Lung (tissue), 12 donors: ENCODE results near the gene USP47. TPM values are rescaled to one million over a fixed set of nuclear protein-coding genes. Genes with fewer than 3 reads are reported as not detected.

Source experiments
- ATAC-seq: fragments of 200-7000 bp; cut with Tn5 transposase; one replicate; pipeline ENCODE4 v1.9.1; 2020; ENCODE audit warnings: moderate number of reproducible peaks; ENCODE audit not compliant: insufficient read depth, low FRiP score
- DNase-seq, 3 donors: peaks; one replicate each; pipeline ENCODE4 v3.0.0-alpha.2; 2013 to 2017
- H3K27ac ChIP-seq, 2 donors: one replicate each; pipeline ENCODE4 v1.5.1; 2013; ENCODE audit warnings: mild to moderate bottlenecking in 2 of 2, moderate library complexity in 2 of 2, control low read depth in 1 of 2, inconsistent platforms in 1 of 2, low read depth in 1 of 2, low read length in 1 of 2
- H3K27me3 ChIP-seq, 3 donors: one replicate each; pipeline ENCODE4 v1.5.1; 2013; ENCODE audit warnings: low read length in 2 of 3; ENCODE audit not compliant: control insufficient read depth in 3 of 3, insufficient read depth in 3 of 3
- H3K36me3 ChIP-seq, 4 donors: one replicate each; pipeline ENCODE4 v1.5.1; 2013; ENCODE audit warnings: low read length in 4 of 4, mild to moderate bottlenecking in 1 of 4, moderate library complexity in 1 of 4; ENCODE audit not compliant: control insufficient read depth in 4 of 4, insufficient read depth in 4 of 4
- H3K4me1 ChIP-seq, 5 donors: one replicate each; pipeline ENCODE4 v1.5.1; 2013; ENCODE audit warnings: low read length in 5 of 5, mild to moderate bottlenecking in 2 of 5, moderate library complexity in 1 of 5; ENCODE audit not compliant: control insufficient read depth in 5 of 5, insufficient read depth in 5 of 5
- H3K4me3 ChIP-seq: one replicate; pipeline ENCODE4 v1.5.1; 2013; ENCODE audit warnings: mild to moderate bottlenecking, control low read depth, moderate library complexity
- H3K9ac ChIP-seq, 2 donors: one replicate each; pipeline ENCODE4 v1.5.1; 2013; ENCODE audit warnings: low read length in 2 of 2, control low read depth in 1 of 2; ENCODE audit not compliant: insufficient read depth in 1 of 2
- H3K9me3 ChIP-seq, 4 donors: one replicate each; pipeline ENCODE4 v1.5.1; 2013; ENCODE audit warnings: low read length in 3 of 4, mild to moderate bottlenecking in 1 of 4, moderate library complexity in 1 of 4; ENCODE audit not compliant: control insufficient read depth in 4 of 4, insufficient read depth in 3 of 4
- WGBS, 2 donors: extraction: QIAGEN DNeasy Blood & Tissue Kit; methylation state at CpG; one replicate each; pipeline ENCODE4 v1.1.7; 2013; 5-methylcytosine and 5-hydroxymethylcytosine counted together
- polyA plus RNA-seq, 2 donors: library from polyadenylated mRNA; stranded (reverse); fragments of 200-250 nt; gene quantifications; one replicate each; pipeline ENCODE4 v1.2.1, GENCODE V29; 2013
- total RNA-seq, 2 donors: library from RNA; depleted of rRNA in 1 of 2; stranded (reverse); fragments of >200 nt in 1 of 2; gene quantifications; one replicate each; pipeline ENCODE4 v1.2.1, GENCODE V29; 2014 to 2021
- TF ChIP-seq, protein P1 (sequence below): IDR thresholded peaks from 2 replicates; pipeline ENCODE4 v1.5.1; 2012; ENCODE audit warnings: mild to moderate bottlenecking; ENCODE audit errors: control extremely low read depth, extremely low read depth
- donor health status: control.
- donor health status: control.
- donor health status: Bipolar disorder and iron deficiency.
- donor health status: healthy.
- donor health status: DM: yes; HTN: yes; CAD: no.

Gene USP47
- total and polyA plus RNA-seq, 4 donors = 20.4 to 183 (median 31.9) TPM

DNA sequence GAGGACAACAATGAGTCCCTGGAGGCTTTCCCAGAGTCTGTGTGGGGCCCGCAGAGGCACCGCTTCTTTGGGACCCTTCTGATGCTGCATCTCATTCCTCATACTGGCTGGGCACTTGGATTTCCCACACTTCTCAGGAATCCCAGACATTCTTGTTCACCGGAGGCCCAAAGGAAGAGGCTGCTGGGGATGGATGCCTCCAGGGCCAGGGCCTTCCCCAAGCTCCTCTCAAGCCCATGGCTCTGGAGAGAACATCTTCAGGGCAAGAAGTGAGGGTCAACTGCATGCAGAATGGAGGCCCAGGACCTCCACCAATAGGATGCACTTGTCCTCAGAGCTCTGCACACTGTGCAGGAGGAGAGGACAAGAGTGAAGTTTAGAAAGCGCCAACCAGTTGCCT, 132.1 kb downstream of the USP47 start:
- H3K36me3 ChIP-seq = peaks cover 0 to 10% (median 2%) of the 10 kb centered on the region in 4 donors
- peaks cover 32 to 51% (median 49%) of the 10 kb centered on the region in 5 donors for H3K4me1 ChIP-seq
- TF ChIP-seq, protein P1, sequence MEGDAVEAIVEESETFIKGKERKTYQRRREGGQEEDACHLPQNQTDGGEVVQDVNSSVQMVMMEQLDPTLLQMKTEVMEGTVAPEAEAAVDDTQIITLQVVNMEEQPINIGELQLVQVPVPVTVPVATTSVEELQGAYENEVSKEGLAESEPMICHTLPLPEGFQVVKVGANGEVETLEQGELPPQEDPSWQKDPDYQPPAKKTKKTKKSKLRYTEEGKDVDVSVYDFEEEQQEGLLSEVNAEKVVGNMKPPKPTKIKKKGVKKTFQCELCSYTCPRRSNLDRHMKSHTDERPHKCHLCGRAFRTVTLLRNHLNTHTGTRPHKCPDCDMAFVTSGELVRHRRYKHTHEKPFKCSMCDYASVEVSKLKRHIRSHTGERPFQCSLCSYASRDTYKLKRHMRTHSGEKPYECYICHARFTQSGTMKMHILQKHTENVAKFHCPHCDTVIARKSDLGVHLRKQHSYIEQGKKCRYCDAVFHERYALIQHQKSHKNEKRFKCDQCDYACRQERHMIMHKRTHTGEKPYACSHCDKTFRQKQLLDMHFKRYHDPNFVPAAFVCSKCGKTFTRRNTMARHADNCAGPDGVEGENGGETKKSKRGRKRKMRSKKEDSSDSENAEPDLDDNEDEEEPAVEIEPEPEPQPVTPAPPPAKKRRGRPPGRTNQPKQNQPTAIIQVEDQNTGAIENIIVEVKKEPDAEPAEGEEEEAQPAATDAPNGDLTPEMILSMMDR = no peak
- H3K9ac ChIP-seq = no peak overlapping the region
- H3K4me3 ChIP-seq = no peak overlapping the region
- ATAC-seq = no peak
- H3K27me3 ChIP-seq = no peaks in the 10 kb centered on the region
- DNase-seq = no peak
- WGBS, 2 donors = 76 to 92% methylated on average over 4 of the region's 4 CpGs
- peak overlapping the region; percentile 82 to 86 for H3K27ac ChIP-seq
- H3K9me3 ChIP-seq = no peaks in the 10 kb centered on the region

DNA sequence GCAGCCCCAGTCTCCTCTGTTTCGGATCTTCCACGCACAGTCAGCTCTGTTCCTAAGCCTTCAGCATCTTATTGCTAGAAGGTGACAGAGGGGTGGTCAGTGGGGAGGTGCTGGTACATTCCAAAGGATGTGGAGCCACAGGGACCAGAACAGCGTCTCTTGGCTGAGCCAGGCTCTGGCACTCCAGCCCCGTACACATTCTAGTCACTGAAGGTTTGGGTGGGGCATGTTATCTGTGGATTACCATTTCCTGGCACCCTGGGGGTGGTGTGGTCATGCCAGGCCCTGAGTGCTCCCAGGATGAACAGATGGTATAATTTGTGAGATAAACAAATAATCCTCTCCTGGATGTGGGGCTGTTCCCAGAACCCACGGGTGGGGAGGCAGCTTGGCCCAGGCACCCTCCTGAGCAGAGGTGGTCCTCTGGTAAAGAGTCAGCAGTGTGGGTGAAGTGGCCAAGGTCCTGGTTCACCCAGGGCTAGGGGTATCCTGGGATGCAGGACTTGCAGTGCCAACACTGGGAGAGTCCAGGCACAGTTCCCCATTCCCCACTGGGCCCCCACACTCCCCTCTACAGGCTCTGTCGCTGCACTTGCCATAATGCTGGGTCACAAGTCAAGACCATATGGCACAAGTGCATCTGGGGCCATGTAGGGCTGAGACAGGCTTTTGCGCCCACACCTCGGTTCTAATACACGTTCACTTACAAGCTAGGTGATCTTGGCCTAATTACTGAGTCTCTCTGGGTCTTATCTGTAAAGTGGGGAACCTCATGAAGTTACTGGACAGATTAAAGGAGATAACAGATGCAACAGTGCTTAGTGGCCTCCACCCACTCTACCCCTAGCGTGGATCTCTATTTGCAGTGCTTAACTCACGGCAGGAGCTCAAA, 133.7 kb downstream of the USP47 start:
- Histone ChIP-seq H3K27ac (peak overlapping the region in 1 of 2 donors; percentile 88), H3K4me1 (peaks cover 46 to 66% (median 57%) of the 10 kb centered on the region in 5 donors), H3K36me3 (peaks cover 0 to 6% (median 2%) of the 10 kb centered on the region in 4 donors), H3K4me3 (no peak overlapping the region), H3K9ac (no peak overlapping the region), H3K27me3 (no peaks in the 10 kb centered on the region), H3K9me3 (no peaks in the 10 kb centered on the region)
- DNase-seq = no peak
- 74 to 91% methylated on average over 11 of the region's 11 CpGs for WGBS, 2 donors
- no peak for ATAC-seq
- TF ChIP-seq, protein P1 = no peak

DNA sequence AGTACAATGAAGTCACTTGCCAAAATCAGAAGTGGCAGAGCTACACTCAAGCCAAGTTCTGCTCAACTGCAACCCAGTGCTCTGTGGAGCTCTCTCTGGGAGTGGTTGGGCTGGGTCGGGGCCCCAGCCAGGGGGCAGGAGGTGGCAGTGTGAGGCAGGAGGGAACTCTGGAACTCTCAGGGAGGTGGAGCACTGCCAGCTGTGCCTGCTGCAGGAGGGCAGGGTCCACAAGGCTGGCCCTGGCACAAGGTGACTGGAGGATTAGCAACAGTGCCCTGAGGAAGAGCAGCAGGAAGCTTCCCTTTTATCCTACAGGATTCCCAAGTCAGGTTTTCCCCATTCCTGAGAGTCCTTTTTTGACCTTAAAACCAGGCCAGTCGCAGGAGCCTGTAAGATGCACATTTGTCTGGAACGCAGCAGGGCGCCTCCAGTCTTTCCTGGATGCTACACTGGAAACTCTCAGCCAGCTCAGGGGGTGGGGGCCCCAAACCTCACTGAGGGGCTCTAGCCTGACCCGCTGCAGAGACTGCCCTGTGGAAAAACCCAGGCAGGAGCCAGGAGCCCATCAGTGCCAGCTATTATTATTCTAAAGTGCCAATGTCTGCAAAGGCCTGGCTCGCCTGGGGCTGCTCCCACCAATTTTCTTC, 134.8 kb downstream of the USP47 start:
- DNase-seq = no peak
- Histone ChIP-seq H3K4me1 (peaks cover 49 to 72% (median 60%) of the 10 kb centered on the region in 5 donors), H3K27ac (peak overlapping the region; percentile 62 to 88), H3K9me3 (peaks cover 0 to 2% (median 0%) of the 10 kb centered on the region in 4 donors), H3K36me3 (peaks cover 0 to 6% (median 2%) of the 10 kb centered on the region in 4 donors), H3K4me3 (no peak overlapping the region), H3K27me3 (no peaks in the 10 kb centered on the region), H3K9ac (peak overlapping the region in 1 of 2 donors; percentile 35)
- TF ChIP-seq, protein P1 = no peak
- ATAC-seq = no peak
- WGBS, 2 donors = 58 to 79% methylated on average over 6 of the region's 6 CpGs
